Measurements from ENCODE around the gene PRDM15.

The PRDM15 gene

DNA sequence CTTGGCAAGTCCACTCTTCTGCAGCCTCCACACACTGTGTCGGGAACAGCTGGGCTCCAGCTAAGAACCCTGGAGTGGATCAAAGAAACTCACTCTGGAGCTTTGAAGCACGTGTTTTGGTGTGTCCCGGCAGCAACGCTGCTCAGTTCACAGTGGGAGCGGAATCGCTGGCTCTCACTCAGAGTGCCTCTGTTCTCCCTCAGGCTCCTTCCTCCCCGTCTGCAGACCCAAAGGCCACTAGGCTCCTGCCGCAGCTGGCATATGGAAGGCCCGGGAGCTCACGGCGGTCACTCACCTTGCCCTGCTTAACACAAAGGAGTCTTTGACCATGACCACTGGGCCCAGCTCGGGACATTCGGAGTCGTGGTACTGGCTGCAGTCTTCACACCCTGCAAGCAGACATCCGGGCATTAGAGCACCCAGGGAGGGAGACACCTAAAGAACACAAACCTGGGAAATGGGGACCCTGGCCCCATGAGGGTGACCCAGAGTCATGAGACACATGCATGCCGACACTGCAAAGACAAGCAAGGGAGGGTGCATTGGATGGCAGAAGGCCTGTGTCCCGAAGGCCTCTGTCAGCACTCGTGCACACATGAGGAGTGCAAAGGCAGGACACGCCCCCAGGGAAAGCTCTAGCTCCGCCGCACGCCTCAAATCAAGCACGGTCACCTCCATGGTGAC, 19.7 kb downstream of the PRDM15 start:
- DNase-seq = no peak

DNA sequence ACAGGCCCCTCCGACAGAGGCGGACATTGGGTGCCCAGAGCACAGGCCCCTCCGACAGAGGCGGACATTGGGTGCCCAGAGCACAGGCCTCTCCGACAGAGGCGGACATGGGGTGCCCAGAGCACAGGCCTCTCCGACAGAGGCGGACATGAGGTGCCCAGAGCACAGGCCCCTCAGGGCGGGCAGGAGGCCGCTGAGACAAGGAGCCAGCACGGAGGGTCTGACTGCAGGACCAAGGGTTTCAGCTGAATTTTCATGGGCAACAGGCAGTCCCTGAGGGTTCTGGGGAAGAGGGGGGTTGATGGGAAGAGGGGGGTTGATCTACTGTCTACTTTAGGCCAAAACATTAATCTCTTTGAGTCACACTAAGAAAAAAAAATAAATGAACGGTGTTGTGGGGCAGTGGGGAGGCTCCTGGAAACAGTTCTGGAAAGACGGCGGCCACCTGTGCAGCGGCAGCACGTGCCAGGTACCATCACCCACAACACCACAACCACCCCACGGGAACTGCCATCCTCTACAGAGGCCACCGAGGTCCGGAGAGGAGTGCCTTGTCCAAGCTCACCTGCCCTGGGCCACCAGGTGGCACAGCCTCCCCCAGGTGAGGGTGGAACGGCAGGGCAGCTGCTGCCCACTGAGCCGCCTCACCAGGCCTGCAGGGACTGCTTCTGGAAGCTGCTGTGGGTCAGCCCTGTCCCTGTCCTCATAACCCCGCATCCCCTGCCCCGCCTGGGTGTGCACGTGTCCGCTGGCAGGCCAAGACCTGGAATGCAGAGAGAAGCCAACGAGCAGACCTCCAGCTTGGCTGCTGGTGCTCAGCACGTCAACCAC, 20.5 kb downstream of the PRDM15 start:
- DNase-seq = no peak

DNA sequence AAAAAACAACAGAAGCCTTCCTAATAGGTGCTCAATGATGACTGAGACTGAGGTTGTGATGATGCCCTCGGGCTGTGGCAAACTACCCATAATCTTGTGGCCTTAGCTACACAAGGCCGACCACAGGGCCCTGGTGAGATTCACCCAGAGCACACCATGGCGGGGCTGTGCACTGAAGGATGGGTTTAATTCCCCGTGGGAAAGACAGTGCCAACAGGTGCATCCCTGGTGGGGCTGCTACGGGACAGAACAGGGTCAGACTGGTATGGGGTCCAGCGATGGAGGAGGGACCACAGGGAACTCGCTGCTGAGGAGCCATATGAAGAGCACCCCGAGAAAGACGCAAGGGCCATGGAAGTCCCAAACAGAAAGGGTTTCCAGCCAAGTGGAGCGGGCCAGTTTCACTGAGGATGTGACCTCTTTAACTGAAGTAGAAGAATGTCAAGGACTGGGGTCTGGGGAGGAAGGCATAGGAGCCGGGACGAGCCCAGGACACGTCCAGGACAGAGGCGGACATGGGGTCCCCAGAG, 21.3 kb downstream of the PRDM15 start:
- DNase-seq = no peak

DNA sequence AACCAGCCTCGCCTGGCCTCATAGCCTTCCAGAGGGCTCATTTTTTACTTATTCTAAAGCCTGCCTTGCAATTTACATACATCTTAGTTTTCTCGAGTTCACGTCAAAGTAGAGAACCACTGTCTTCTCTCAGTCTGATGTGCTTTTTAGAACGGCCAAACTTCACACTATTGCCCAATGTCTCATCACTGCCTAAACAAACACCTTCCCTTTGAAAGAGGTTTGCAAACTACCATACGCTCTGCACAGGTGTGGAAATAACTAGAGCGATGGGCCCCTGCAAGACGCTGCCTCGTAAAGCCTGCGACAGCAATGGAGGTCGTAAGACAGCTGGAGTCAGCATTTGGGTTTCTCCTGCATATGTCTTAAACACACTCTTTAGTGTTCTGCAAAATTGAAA, 22.6 kb downstream of the PRDM15 start:
- DNase-seq = no peak

DNA sequence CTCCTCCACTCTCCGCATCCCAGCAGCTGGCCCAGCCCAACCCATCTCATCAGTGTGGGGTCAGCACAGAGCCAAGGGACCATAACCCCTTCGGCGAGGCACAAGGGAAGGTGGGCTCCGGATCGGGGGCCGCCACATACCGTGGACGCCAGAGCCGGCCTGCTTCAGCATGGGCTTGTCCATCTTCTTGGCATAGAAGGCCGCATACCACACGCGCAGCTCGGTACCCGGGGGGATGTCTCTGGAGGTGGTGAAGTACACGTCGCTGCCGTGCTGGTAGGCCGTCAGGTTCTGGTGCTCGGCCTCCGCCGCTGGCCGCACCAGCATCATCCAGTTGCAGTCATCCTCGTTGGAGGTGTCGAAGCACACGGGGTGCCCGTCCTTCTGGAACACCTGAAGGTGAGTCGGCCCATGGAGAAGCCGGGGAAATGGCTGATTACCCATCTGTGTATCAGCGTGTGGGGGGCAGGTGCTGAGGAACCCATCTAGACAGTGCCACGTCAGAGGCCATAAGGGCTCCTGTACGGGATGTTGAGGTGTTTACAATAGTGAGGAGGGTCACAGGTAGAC, 24.6 kb downstream of the PRDM15 start:
- DNase-seq = no peak

DNA sequence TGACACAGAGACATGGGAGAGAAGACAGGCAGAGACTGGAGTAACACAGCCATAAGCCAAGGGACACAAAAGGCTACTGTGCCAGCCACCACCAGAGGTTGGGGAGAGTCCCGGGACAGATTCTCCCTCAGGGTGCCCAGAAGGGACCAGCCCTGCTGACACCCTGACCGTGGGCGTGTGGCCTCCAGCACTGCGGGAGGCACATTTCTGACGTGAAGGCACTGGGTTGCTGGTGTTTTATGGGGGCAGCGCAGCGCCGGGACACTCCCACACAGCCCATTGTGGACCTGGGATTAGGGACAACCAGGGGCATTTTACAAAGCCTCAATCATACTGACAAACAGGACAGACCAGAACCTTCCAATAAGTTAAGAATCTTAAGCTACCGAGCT, 26.2 kb downstream of the PRDM15 start:
- DNase-seq = no peak

DNA sequence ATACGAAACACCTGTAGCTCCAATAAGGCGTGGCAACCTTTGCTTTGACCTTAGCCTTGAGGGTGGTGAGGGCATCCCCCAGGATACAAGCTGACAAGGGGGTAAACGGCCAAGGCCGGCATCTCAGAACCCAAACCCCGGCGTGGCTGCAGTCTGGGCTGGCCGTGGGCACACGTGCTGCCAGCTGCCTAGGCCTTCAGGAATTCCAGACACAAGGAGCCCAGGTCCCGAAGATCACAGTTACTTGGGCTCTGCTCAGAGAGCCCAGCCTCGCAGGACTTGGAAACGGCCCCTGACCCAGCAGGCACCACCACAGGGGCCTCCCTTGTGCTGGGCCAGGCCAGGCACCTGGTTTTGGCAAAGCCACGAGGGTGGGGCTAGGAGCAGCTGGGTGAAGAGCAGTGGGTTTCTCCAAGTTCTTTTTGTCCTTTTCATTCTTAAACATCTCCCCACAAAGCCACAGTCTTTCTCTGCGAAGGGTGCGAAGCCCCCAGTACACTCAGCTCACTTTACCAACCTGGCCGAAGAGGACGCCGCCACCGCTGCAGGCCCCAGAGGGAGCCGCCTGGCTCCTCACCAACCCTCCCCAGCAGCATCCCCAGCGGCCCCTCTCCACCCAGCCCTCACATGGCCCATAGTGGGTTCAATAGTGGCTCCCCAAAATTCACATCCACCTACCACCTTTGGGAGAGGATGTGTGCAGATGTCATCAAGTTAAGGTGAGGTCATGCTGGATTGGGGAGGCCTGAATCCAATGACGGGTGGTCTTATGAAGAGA, 26.8 kb downstream of the PRDM15 start:
- no peak for DNase-seq

DNA sequence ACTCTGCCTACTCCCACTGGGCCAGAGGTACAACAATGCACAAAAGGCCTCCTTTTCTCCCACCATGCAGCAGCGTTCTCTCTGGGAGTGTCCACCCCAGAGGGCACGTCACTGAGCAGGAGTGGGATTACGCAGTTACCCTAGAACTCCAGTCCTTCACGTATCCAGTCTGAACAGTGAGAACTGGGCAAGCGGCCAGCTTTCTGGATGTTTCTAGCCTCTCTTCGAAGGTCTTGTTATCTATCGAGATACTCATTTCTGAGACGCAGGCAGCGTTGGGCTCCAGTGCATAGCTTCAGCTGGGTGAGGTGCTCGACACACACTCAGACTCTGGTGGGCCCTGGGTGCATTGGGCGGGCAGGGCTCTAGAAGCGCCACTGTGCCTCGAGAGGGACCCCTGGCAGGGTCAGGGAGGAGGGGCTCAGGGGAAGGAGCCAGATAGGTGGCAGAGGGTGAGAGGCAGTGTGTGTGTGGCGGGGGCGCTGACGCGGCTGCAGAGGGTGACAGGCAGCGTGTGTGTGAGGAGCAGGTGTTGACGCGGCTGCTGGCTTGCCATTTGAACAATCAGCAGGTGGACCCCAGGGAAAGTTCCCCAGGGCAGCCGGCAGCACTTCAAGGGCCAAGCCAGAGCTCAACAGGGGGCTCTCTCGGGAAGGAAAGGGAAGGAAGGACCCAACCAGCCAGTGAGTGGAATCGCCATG, 27.9 kb downstream of the PRDM15 start:
- DNase-seq = peak in 1 of 2 experiments; percentile 22

DNA sequence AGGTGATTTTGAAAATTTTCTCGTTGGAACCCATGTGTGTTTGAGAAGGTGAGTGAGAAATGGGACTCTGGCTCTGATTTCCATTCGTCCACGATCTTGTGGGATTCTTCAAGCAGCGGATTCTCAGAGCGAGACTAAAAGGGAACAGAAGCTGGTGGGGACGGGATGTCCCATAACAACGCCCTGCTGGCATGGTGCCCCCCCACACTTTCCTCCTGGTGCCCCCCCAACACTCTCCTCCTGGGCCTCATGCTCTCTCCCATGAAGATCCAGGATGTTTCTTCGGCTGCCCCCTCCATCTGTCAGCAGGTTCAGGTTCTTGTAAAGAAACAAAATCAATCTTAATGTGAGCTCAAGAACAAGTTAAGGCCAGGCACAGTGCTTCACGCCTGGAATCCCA, 29.1 kb downstream of the PRDM15 start:
- no peak for DNase-seq

DNA sequence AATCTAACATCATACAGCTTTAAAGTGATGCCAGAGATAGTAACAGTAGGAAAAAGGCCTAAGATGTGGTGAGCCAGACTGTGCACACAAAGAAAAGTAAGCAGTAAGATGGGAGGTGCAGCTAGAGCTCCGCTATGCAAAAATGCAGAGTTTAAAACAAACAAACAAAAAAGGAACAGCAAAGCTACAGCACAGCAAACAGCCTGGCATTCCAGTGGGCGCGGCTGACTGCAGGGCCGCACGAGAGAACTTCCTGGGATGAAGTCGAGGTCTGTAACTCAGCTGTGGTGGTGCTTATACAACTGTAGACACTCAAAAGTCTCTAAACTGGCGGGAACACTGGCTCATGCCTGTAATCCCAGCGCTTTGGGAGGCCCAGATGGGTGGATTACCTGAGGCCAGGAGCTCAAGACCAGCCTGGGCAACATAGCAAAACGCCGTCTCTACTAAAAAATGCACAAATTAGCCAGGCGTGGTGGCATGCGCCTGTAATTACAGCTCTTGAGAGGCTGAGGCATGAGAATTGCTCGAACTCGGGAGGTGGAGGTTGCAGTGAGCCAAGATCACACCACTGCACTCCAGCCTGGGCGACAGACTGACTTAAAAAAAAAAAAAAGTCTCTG, 30.1 kb downstream of the PRDM15 start:
- no peak for DNase-seq

DNA sequence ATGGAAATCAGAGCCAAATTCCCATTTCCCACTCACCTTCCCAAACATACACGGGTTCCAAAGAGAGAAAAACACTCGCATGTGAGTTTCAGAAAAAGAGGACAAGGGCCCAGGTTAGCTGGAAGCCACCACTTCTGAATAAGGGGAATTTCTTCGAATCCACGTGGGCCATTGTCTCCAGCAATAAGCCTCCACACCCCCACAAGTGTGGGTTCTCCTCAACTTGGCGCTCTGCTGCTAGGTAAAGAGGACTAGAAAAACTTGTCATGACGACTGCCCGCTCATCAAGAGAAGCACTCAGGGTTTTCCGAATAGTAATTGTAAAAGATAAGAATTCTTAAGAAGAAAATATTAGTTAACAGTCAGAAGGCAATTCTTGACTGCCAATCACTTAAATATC, 30.6 kb downstream of the PRDM15 start:
- no peak for DNase-seq

DNA sequence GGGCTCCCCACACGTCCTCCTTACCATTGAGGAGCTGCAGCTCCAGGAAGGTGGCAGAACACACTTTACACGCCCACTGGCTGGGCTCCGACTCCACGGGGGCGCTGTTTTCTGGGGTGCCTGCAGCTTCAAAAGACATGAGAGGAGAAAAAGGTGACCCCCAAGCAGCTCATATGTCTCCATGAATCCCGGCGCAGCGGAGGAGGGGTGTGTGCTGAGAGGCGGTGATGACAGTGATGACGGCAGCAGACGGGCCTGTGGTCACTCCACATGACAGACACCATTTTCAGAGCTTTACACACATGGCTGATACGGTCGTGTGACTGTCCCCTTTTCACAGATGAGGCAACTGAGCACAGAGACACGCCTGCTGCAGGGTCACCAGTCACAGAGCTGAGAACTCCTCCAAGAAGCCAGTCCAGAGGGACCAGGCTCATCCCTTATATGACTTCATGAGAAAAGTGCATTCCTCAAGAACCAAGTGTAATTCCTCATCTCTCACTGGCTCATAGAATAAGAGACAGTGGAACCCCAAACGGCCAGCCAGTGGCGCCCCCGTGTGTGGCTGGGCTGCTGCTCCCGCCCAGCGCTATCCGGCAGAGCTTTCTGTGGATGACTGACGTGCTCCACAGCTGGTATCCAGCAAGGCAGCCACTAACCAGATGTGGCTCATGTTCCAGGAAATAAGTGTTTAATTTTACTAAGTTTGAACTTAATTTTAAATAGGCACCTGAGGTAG, 31.9 kb downstream of the PRDM15 start:
- no peak for DNase-seq

DNA sequence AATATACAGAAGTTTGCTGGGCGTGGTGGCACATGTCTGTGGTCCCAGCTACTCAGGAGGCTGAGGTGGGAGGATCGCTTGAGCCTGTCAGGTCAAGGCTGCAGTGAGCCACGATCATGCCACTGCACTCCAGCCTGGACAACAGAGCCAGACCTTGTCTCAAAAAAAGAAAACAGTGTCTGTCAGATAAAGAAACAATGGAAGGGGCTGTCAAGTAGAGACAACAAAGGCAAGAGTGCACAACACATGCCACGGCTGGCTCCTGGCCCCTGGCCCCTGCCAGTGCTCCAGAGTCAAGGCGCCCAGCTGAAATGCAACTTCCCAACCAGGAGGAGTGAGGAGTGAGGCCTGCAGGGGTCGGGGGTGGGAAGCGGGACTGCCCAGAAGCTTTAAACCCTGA, 32.6 kb downstream of the PRDM15 start:
- DNase-seq = no peak

DNA sequence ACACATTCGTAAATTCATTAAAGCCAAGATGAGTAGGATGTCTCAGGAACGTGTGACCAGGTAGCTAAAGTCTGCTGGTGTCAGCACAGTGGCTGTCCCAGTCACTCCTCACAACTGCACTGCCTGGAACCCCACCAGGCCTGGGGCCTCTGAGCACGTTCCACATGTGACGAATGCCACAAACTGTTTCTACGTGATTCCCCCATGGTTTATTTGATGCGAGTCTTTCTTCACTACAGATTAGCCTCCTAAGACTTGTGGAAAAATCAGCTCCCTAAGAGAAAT, 33.2 kb downstream of the PRDM15 start:
- DNase-seq = no peak

DNA sequence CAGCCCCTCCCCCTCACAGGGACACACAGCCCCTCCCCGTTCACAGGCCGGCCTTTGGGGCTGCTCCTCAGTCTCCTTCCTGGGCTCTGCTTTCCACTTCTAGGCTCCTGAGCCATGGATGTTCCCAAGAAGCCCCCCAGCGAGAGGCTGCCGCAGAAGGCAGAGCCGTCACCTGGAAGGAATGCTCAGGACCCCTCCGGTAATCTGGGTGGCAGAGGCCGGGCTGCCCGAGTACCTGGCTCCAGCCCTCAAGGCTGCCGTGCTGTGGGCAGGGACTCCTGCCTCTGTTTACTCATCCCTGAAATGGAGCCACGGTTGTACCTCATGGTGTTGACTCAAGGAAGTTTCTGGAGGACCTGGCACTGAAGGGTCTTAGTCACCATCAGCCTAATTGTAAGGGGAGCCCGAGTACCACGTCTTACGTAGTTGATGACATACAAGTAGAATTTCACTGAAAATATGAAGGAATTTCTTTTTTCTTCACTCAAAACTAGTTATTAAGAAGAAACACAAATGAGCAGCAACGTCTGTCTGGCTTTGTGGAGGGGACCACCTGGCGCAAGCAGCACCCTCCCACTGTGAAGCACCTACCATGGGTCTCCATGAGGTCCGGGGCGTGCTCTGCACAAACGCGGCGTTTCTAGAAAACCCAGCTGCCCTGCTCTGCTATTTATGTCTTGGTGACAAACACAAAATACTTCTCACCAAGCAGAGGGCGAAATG, 33.7 kb downstream of the PRDM15 start:
- no peak for DNase-seq

DNA sequence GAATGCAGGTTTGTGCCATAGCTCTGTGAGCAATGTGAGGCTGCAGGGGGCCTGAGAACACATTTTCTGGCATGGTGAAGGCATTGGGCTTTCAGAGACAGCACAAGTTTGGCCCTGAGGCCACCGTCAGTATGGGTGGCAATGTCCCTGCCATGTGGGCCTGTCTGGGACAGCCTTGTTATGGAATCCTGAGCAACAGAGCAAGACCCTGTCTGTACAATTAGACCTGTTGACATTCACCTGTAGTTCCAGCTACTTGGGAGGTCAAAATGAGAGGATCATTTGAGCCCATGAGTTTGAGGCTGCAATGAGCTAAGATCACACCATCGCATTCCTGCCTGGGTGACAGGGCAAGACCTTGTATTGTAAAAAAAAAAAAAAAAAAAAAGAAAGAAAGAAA, 35.6 kb downstream of the PRDM15 start:
- DNase-seq = no peak

DNA sequence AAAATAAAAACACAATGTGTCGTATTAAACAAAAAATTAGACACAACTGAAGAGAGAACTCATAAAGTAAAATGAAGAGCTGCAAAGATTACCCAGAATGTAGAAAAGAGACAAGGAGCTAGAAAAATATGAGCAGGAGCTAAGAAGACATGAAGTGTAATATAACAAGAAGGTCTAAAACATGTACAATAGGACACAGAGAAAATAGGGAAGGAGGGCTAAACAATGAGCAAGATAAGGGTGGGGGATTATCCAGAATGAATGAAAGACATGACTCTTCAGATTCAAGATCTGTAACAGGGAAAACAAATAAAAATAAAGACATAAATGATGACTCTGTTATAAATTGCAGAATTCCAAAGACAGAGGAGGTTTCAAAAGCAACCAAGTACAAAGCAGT, 38.3 kb downstream of the PRDM15 start:
- no peak for DNase-seq

DNA sequence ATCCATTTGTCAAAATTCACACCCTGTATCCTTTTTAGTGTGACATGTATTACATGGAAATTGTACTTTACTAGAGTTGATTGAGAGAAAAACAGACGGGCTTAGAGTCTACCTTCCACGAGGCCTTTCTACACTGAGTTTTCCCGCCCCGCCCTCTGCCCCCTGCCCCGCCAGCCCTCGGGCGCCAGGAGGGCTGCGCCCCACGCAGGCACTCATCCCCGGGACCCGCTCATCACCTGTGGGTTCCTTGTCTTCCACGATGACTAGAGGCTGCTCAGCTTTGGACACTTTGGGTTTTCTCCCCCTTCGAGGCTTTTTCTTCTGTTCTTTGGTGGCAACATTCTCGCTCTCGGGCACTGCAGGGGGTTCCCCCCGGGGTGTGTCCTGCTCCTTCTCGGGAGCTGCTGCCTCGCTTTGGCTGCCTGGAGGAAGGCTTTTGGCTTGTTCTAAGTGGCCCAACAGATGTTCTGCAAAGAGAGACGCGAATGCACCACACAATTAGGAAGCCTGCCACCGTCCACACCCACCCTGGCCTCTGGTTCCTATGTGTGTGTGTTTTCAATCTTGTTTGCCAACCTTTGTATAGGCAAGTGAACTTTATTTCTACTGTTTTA, 39.6 kb downstream of the PRDM15 start:
- DNase-seq = no peak

DNA sequence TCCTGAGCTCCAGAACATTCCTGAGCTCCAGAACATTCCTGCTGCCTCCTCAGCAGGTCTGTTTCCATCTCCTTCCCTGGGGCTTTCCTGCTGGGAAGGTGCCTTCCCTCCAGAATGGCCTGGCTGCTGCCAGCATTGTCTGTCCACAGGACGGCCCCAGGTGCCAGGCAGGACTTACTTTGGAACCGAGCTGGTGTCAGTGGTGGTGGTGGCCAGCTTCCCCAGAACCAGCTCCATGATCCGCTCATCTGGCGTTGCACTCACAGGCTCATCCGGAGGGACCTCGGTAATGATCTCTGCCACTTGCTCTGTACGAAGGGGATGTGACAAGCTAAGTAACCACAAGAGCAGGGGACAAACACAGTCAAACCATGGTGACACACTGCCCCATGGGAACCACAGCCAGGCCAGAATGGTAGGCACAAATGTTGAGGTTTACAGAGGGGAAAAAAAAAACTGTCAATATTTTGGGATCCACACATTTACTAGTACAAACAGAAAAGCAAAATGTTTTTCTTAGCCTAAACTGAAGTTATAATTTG, 41.3 kb downstream of the PRDM15 start:
- no peak for DNase-seq

Measured in SHP77 (cell line).